Esophagus squamous epithelium (tissue), 5 donors: Measurements from ENCODE around the gene CAMSAP3. TPM values are rescaled to one million over a fixed set of nuclear protein-coding genes. Genes with fewer than 3 reads are reported as not detected.

Experiments
- DNase-seq: peaks from one replicate; lab custom pipeline; 2025; lab: John Stamatoyannopoulos, UW
- H3K27ac ChIP-seq, 4 donors: fragments of 200-600 bp; sonication (generic); one replicate each; pipeline ENCODE4 v1.5.1; 2016 to 2019; ENCODE audit warnings: mild to moderate bottlenecking in 1 of 4
- H3K27me3 ChIP-seq, 4 donors: fragments of 200-600 bp; sonication (generic); 1 replicate in 3 of 4; 2 replicates in 1 of 4; pipeline versions ENCODE4 v1.5.1 to v1.6.0; 2017 to 2021; ENCODE audit warnings: antibody characterized with exemption in 1 of 4
- H3K36me3 ChIP-seq, 3 donors: fragments of 200-600 bp; sonication (generic); one replicate each; pipeline ENCODE4 v1.5.1; 2016 to 2019
- H3K4me1 ChIP-seq, 3 donors: fragments of 200-600 bp; sonication (generic); one replicate each; pipeline ENCODE4 v1.5.1; 2017 to 2019
- H3K4me3 ChIP-seq, 4 donors: fragments of 200-600 bp; sonication (generic); 1 replicate in 3 of 4; 2 replicates in 1 of 4; pipeline ENCODE4 v1.5.1; 2016 to 2019; ENCODE audit warnings: mild to moderate bottlenecking in 2 of 4, moderate library complexity in 1 of 4
- H3K9me3 ChIP-seq, 3 donors: fragments of 200-600 bp; sonication (generic); one replicate each; pipeline ENCODE4 v1.5.1; 2016 to 2019
- CTCF ChIP-seq, 6 experiments: fragments of 450-650 bp in 4 of 6; fragments of 200-600 bp in 2 of 6; sonication (generic) in 2 of 6; IDR thresholded peaks; one replicate each; pipeline ENCODE4 v1.5.1; 2016 to 2019; ENCODE audit warnings: antibody characterized with exemption in 6 of 6, mild to moderate bottlenecking in 4 of 6, moderate library complexity in 4 of 6
- POLR2A ChIP-seq, 4 donors: fragments of 450-650 bp; IDR thresholded peaks; one replicate each; pipeline ENCODE4 v1.6.1; 2017; ENCODE audit warnings: antibody characterized with exemption in 4 of 4, mild to moderate bottlenecking in 4 of 4, moderate library complexity in 3 of 4
- WGBS, 2 donors: methylation state at CpG; one replicate each; pipeline ENCODE4 v1.1.5; 2018; 5-methylcytosine and 5-hydroxymethylcytosine counted together
- intact Hi-C: fragments of 100-400 bp; cut with DNase I; formaldehyde crosslinking; loops from one replicate; pipeline ENCODE4 v1.15.0; 2022
- total RNA-seq, 4 donors: library from RNA; depleted of rRNA; stranded (reverse); fragments of >200 nt; gene quantifications; one replicate each; pipeline ENCODE4 v1.1.0, GENCODE V29; 2016
- donor health status: DM: yes; HTN: yes; CAD: no.

CAMSAP3 gene
- total RNA-seq, 4 donors from 2014 or later, result 9.3 to 45.5 (median 14.1) TPM

DNA sequence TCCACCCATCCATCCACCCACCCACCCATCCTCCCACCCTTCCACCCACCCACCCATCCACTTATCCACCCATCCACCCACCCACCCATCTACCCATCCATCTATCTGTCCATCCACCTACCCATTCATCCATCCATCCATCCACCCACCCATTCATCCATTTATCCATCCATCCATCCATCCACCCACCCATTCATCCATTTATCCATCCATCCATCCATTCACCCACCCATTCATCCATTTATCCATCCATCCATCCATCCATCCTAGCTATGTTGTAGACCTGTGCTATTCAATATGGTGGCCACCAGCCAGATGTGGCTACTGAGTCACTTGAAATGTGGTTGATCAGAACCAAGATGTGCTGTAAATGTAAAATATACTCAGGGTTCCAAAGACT, 5.1 kb downstream of the CAMSAP3 start:
- DNase-seq, result no peak
- Histone ChIP-seq H3K9me3 (no peaks in the 10 kb centered on the region), H3K27ac (no peak overlapping the region), H3K4me3 (no peak overlapping the region), H3K27me3 (peaks cover 0 to 77% (median 0%) of the 10 kb centered on the region in 4 donors), H3K4me1 (peaks cover 4 to 40% (median 5%) of the 10 kb centered on the region in 3 donors), H3K36me3 (peaks cover 0 to 6% (median 0%) of the 10 kb centered on the region in 3 donors)
- TF ChIP-seq POLR2A (IDR thresholded peaks at IDR 0.05), result no peak
- TF ChIP-seq CTCF (IDR thresholded peaks at IDR 0.05), result no peak
- intact Hi-C loops, result no loop called here

GRCh38 chr19:7602240-7602934, 6.7 kb downstream of the CAMSAP3 start:
- Histone ChIP-seq H3K4me1 (peaks cover 0 to 27% (median 4%) of the 10 kb centered on the region in 3 donors), H3K9me3 (no peaks in the 10 kb centered on the region), H3K27me3 (peaks cover 0 to 74% (median 0%) of the 10 kb centered on the region in 4 donors), H3K36me3 (peaks cover 0 to 21% (median 0%) of the 10 kb centered on the region in 3 donors), H3K4me3 (no peak overlapping the region), H3K27ac (peak overlapping the region in 1 of 4 donors; percentile 42)
- 36 to 40% methylated on average over 13 to 15 of the region's 15 CpGs for WGBS, 2 donors
- intact Hi-C loops, result no loop called here
- DNase-seq, result no peak
- TF ChIP-seq POLR2A (IDR thresholded peaks at IDR 0.05), result no peak
- TF ChIP-seq CTCF (IDR thresholded peaks at IDR 0.05), result no peak

DNA sequence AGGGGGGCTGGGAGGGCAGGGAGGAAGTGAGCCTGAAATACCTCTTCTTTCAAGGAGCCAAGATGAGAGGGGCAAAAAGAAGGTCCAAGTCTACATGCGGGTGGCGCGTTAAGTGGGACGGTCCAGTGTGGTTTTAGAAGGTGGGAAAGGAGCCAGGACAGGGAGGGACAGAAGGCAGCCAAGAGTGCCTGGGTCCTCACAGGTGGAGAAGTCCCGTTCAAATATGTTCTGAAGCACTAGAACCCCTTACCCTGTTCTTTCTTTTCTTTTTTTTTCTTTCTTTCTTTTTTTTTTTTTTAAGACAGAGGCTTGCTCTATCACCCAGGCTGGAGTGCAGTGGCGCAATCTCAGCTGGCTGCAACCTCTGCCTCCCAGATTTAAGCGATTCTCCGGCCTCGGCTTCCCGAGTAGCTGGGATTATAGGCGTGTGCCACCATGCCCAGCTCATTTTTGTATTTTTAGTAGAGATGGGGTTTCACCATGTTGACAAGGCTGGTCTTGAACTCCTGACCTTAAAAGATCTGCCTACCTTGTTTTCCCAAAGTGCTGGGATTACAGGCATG, 7.4 kb downstream of the CAMSAP3 start:
- H3K9me3 ChIP-seq, result no peaks in the 10 kb centered on the region
- H3K27ac ChIP-seq, result peak overlapping the region in 1 of 4 donors; percentile 42
- DNase-seq, result no peak
- TF ChIP-seq POLR2A (IDR thresholded peaks at IDR 0.05) (no peak), CTCF (IDR thresholded peaks at IDR 0.05) (no peak)
- peaks cover 0 to 22% (median 4%) of the 10 kb centered on the region in 3 donors for H3K4me1 ChIP-seq
- no peak overlapping the region for H3K4me3 ChIP-seq
- peaks cover 0 to 27% (median 0%) of the 10 kb centered on the region in 3 donors for H3K36me3 ChIP-seq
- intact Hi-C loops, result no loop called here
- 46 to 71% methylated on average over 11 of the region's 11 CpGs for WGBS, 2 donors
- H3K27me3 ChIP-seq, result peaks cover 0 to 68% (median 0%) of the 10 kb centered on the region in 4 donors

GRCh38 chr19:7603919-7604318, 8.3 kb downstream of the CAMSAP3 start:
- 81 to 86% methylated on average over 7 to 9 of the region's 9 CpGs for WGBS, 2 donors
- Histone ChIP-seq H3K4me3 (no peak overlapping the region), H3K27me3 (peaks cover 0 to 60% (median 0%) of the 10 kb centered on the region in 4 donors), H3K36me3 (peaks cover 0 to 36% (median 0%) of the 10 kb centered on the region in 3 donors), H3K27ac (peak overlapping the region in 1 of 4 donors; percentile 42), H3K9me3 (no peaks in the 10 kb centered on the region), H3K4me1 (peaks cover 0 to 22% (median 4%) of the 10 kb centered on the region in 3 donors)
- no peak for TF ChIP-seq CTCF (IDR thresholded peaks at IDR 0.05)
- TF ChIP-seq POLR2A (IDR thresholded peaks at IDR 0.05), result no peak
- intact Hi-C loops, result no loop called here
- no peak for DNase-seq
